ENCODE results near the gene RTN4RL2.
"Not testable (repeated sequence)": the region's sequence is repeated elsewhere in the genome, so short reads cannot be mapped to it uniquely, and the experiment has no call there.

RTN4RL2 gene

DNA sequence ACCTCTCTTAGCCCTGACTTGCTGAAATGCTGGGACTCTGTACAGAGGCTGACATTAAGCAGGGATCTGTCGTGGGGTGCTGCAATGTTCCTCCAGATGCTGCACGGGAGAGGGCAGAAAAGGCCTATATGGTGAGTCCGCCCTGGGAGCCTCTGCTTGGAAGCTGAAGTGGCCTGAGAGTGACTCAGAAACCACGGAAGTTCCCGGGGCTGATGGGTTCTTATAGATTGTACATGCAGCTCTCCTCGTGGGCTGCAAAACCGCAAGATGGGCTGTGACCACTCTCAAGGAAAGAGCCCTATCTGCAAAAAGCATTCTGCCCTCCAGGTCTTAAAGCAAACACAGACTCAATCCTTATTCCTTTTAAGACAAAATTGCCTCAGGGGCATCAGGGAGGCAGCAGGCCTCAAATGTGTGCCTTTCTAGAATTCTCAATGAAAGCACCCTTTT, 27.6 kb upstream of the RTN4RL2 start:
- no peak for DNase-seq (ENCODE audit: low read depth in 2 of 2)

DNA sequence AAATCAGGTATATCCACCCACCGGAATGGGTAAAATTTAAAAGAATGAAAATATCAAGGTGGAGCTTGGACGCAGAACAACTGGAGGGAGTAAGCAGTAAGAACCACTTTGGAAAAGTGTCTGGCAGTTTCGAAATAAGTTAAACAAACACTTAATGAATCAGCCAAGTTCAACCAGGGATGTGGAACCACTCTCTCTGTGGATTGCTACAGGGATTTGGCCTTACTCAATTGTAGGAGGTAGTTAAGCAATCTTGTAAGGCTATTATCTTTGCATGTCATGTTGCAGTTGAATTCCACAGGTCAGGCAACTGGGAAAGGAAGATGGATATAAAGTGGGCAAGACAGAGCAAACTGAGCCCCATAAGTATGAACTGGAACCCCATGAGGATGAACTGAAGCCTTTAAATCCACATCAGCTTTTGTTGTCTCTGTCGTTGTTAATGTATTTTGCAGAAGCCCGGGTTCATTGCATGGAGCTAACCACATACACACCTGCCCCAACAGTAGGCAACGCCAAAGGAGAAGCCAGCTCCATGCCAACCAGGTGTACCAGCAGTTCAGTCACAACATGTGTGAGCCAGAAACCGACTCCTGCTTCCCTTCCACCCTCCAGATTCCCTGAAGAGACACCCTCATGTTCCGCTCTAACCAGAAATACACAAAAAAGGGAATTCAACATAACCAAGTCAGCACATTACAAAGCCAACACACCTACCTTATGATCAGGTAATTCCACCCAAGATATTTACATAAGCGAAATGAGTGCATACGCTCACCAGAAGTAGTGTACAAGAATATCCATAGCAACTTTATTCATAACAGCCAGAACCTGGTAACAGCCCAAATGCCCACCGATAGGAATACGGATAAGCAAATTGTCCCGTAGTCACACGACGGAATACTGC, 25.4 kb upstream of the RTN4RL2 start:
- DNase-seq (ENCODE audit: low read depth in 2 of 2): no peak

GRCh38 chr11:57436031-57436430, 24.3 kb upstream of the RTN4RL2 start:
- DNase-seq (ENCODE audit: low read depth in 2 of 2): no peak

DNA sequence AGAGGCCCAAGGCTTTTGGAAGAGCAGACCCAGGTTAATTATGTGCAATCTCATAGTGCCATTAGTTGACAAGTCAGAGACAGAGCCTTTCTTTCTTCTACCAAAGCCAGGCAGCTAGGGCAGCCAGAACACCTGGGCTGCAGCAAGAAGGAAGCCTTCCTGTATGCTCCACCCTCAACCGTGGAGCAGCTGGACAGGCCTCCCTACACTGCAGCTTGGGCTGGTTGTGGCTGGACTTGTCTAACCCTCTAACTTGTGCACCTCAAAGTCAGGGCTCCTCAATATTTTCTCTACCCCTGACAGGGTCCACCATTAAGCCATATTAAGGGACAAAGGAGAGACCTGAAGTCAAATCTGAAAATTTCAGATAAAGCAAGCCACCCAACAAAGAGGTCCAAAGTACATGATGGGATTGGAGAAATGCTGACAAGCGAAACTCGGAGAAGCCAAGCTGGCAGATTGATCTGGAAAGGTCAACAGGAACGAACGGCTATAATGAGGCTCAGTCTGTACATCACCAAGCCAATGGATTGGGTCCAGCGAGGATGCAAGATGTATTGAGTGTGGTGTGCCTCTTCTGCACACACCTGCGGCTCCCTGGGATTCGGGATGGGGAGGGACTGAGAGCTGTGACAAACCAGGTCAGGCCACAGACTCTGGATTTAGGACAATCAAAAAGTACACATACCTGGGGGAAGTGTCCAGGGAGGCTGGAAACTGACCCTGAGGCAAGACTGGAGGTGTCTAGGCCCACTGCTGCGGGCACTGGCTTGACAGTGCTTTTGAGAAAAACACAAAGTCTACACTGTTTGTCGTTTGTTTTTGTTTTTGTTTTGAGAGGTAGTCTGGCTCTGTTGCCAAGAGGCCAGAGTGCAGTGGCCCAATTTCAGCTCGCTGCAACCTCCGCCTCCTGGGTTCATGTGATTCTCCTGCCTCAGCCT, 21.7 kb upstream of the RTN4RL2 start:
- no peak for DNase-seq (ENCODE audit: low read depth in 2 of 2)

GRCh38 chr11:57439786-57440185, 20.5 kb upstream of the RTN4RL2 start:
- DNase-seq (ENCODE audit: low read depth in 2 of 2): no peak

DNA sequence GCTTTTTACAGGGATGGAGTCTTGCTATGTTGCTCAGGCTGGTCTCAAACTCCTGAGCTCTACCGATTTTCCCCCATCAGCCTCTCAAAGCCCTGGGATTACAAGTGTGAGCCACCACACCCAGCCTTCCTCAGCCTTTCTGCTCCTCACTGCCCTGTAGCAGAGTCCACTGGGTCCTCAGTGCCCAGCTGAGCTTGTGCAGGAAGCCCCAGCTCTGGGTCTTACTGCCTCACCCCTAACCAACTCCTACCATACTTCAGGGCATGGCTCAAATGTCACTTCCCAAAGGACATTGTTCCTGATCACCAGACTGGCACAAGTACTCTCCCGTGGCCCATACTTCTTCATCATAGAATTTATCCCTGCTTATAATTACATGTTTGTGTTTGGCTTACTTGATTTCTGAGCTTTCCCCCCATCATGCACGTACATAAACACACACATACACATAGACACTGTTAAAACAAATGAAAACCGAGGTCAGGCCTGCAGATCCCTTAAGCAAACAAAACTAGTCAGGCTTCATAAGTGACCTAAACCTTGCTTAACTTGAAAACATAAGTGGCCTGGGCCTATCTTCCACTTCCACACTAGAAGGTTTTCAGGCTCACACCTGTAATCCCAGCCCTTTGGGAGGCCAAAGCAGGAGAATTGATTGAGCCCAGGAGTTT, 19.4 kb upstream of the RTN4RL2 start:
- no peak for DNase-seq (ENCODE audit: low read depth in 2 of 2)

GRCh38 chr11:57444362-57445121, 15.8 kb upstream of the RTN4RL2 start:
- no peak for DNase-seq (ENCODE audit: low read depth in 2 of 2)

GRCh38 chr11:57445122-57445394, 15.3 kb upstream of the RTN4RL2 start:
- DNase-seq (ENCODE audit: low read depth in 2 of 2): not testable (repeated sequence)

GRCh38 chr11:57446055-57446454, 14.3 kb upstream of the RTN4RL2 start:
- no peak for DNase-seq (ENCODE audit: low read depth in 2 of 2)

DNA sequence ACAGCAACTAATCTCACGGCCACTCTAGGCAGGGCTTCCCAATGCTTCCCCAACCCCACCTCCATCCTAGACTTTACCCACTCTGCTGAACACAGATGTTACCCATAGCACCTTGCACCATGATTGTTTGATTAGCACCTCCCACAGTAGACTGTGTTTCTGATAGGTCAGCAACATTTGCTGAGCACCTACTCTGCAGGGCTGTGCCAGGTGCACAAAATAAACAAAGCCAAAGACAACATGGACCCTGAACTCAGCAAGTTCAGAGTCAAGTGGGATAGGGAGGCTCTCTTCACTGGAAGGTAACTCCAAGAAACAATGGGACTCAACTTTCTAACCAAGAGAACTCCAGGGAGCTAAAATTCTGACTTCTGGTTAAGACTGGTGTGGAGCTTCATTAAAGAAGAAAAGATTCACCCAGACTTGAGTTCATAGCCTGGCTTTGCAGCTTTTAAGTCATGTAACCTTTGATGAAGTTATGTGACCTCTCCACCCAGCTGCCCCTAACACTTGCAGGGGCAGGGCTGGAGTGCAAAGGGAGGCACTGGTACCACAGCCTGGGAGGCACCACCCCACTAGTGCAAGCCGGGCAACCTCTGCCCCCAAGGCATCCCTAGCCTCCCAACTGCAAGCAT, 6.7 kb upstream of the RTN4RL2 start:
- no peak for DNase-seq (ENCODE audit: low read depth in 2 of 2)

DNA sequence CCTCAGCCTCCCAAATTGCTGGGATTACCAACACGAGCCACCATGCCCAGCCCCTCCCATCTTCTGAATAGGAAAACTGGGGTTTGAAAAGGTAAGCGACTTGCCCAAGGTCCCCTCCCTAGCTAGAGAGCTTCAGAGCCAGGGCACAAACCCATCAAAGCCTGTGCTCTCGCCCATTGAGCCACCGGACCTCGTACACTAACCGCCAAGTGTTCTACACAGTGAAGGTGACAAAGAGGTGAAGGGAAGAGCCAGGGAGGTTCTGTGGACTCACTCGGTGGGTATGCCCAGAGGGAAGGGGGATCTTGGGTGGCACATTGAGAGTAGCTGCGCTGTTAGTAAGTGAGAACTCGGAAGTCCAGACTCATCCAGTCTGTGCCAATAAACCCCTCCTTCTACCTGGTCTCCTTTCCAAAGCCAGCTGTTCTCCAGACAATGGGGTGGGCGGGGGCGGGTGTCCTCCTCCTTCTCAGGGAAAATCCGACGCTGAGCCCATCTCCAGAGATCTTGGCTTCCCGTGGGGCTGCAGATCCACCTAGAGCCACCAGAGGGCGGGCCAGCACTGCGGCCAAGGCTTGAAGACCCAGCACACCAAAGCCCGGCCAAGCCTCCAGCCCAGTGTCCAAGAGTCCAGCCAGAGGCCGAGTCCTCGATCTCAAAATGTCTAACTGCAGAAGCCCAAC, 3.2 kb upstream of the RTN4RL2 start:
- DNase-seq (ENCODE audit: low read depth in 2 of 2): peak; percentile 58 to 70

- no peak for DNase-seq (ENCODE audit: low read depth in 2 of 2)
Observed at GRCh38 chr11:57457643-57458023, 2.7 kb upstream of the RTN4RL2 start.

- no peak for DNase-seq (ENCODE audit: low read depth in 2 of 2)
Observed at GRCh38 chr11:57458060-57458409, 2.3 kb upstream of the RTN4RL2 start.

DNA sequence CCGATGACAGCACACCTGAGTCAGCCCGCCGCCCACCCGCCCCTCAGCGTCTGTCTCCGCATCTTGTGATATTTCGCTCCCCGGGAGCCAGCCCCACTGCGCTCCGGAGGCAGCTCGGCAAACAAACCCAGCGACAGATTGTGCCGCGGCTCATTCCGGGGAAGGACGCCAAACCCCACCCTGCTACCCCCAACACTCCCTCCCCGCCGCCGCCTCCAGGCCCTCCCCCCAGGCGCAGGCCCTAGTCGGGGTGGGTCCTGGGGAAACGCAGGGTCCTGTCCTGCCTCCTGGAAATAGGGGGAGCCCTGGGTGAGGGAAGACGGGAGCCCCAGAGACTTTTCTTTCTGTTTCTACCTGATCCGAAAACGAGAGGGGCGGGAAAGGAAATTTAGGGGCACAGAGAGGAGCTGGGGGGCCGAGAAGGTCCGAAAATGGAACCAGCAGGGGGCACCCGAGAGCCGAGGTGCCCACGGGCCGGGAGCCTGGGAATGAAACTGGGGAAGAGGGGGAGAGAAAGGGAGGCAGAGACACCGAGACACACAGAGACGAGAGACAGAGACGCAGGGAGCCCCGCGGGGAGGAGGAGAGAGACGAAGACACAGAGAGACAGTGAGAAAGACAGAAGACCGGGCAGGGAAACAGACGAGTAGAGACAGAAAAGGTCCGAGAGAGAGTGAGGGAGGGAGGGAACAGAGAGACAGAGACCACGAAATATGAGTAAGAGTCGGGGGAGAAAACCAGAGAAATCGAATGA, 1.7 kb upstream of the RTN4RL2 start:
- DNase-seq (ENCODE audit: low read depth in 2 of 2): no peak

DNA sequence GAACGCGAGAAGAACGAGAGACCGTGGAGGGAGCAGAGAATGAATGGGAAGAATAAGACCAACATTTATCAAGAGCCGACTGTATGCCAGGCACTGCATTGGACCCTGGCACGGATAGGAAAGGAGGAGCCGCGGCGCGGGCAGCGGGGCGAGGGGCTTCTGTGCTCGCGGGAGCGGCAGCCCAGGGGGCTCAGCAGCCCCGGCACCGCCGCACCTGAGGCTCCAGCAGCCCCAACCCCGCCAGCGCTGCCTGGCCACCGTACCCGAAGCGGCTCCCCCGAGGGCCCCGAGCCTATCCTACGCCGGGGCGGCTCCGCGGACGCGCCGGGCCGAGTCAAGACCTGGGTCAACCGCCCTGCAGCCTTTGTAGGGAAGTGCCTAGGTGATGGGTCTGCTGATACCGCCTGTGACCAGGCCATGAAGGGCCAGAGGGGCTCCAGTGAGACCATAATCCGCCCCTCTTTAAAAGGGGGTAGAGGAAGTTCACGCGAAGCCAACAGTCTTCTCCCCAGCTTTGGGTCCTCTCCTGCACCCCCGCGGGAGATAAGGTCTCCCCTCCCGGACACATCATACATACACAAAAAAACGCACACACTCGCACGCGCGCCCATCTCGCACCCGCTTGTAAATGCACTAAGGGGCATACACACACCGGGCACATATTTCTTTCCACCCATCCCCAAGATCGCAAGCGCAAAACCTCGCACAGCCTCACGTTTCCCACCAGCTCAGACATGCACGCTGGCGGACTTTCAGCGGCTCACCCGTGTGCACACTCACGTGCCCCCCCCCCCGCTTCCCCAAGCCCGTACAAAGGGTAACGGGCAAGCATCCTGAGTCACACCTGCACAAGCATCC, 935 bp upstream of the RTN4RL2 start:
- no peak for DNase-seq (ENCODE audit: low read depth in 2 of 2)

DNA sequence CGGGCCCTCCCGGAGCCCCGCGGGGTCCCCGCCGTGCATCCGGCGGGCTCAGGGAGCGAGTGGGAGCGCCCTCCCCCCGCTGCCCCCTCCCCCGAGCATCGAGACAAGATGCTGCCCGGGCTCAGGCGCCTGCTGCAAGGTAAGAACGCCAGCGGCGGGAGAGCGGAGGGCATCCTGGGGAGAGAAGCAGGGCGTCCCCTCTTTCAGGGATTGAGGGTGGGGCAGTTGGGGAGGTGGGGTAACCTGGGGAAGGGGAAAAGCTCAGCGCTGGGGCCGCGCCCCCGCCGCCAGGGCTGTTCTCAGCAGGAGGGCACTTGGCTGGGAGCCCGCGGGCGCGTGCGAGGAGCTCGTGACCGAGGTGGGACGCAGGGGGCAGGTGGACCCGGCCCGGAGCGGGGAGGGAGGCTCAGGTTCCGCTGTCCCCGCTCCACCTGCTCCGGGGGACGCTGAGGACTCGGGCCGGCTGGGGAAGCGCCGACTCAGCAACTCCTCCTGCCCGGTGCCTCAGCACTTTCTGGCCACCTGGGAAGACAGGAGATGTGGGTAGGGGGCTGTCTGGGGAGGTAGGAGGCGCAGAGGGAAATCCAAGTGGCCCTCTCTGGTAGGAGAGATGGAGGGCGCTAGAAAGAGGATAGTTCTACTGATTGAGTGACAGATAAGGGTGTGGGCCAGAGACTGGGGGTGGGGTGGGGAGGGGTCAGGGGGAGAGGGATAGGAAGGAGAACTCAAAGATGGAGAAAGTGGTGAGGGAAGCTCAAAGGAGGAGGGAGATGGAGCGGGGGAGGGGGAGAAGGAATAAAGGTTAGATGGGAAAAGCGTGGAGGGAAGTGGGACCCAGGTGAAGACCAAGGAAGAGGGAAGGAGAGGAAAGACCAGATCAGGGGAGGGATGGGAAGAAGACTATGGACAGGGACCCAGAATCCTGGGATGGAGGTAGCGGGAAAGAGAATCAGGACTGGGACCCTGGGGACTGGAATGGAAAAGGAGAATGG, 726 bp downstream of the RTN4RL2 start:
- DNase-seq (ENCODE audit: low read depth in 2 of 2): no peak

- no peak for DNase-seq (ENCODE audit: low read depth in 2 of 2)
Observed at GRCh38 chr11:57461841-57462489, 1.6 kb downstream of the RTN4RL2 start.
